GM23338 (cell line): Measurements from ENCODE around the gene EDNRB. TPM values are rescaled to one million over a fixed set of nuclear protein-coding genes. Genes with fewer than 3 reads are reported as not detected.

Experiments
- ATAC-seq: fragments of 200-7000 bp; cut with Tn5 transposase; 3 replicates; pipeline ENCODE4 v1.9.1; 2020
- DNase-seq: peaks from one replicate; pipeline ENCODE4 v3.0.0-alpha.2; 2015; ENCODE audit warnings: low spot score
- H2AFZ ChIP-seq: fragments of 200-600 bp; sonication (generic); 2 replicates; pipeline ENCODE4 v1.8.0; 2016; ENCODE audit warnings: antibody characterized with exemption, mild to moderate bottlenecking, moderate library complexity
- H3F3A ChIP-seq: fragments of 200-600 bp; sonication (generic); replicated peaks from 2 replicates; pipeline ENCODE4 v1.8.0; 2017; ENCODE audit warnings: antibody characterized with exemption, mixed run types, low read depth
- H3K27ac ChIP-seq: fragments of 200-600 bp; sonication (generic); 2 replicates; pipeline ENCODE4 v1.6.1; 2016; ENCODE audit warnings: low read depth
- H3K27me3 ChIP-seq: fragments of 200-600 bp; sonication (generic); 2 replicates; pipeline ENCODE4 v1.8.0; 2016; ENCODE audit warnings: mild to moderate bottlenecking, mixed run types, moderate library complexity; ENCODE audit not compliant: insufficient read depth
- H3K36me3 ChIP-seq: fragments of 200-600 bp; sonication (generic); 2 replicates; pipeline ENCODE4 v1.8.0; 2016; ENCODE audit warnings: mild to moderate bottlenecking; ENCODE audit not compliant: insufficient read depth
- H3K4me1 ChIP-seq: fragments of 200-600 bp; sonication (generic); 2 replicates; pipeline ENCODE4 v1.8.0; 2016; ENCODE audit warnings: mild to moderate bottlenecking, moderate library complexity; ENCODE audit not compliant: insufficient read depth
- H3K4me2 ChIP-seq: fragments of 200-600 bp; sonication (generic); 2 replicates; pipeline ENCODE4 v1.7.1; 2017; ENCODE audit warnings: mixed run types
- H3K4me3 ChIP-seq: fragments of 200-600 bp; sonication (generic); 2 replicates; pipeline ENCODE4 v1.6.1; 2016; ENCODE audit warnings: mixed run types
- H3K79me2 ChIP-seq: fragments of 200-600 bp; sonication (generic); replicated peaks from 2 replicates; pipeline ENCODE4 v1.8.0; 2017; ENCODE audit warnings: mild to moderate bottlenecking; ENCODE audit not compliant: insufficient read depth
- H3K9me2 ChIP-seq: fragments of 200-600 bp; sonication (generic); 2 replicates; pipeline ENCODE4 v1.8.0; 2017; ENCODE audit not compliant: insufficient read depth
- H4K20me1 ChIP-seq: fragments of 200-600 bp; sonication (generic); replicated peaks from 2 replicates; pipeline ENCODE4 v1.8.0; 2017; ENCODE audit warnings: mild to moderate bottlenecking; ENCODE audit not compliant: insufficient read depth
- H3K27ac Mint-ChIP-seq: 2 replicates; pipeline ENCODE4 v1.8.0; 2020; ENCODE audit warnings: inconsistent platforms, mild to moderate bottlenecking, moderate library complexity, mixed read lengths
- H3K27me3 Mint-ChIP-seq: 3 replicates; pipeline ENCODE4 v1.8.0; 2022; ENCODE audit warnings: low read depth, mild to moderate bottlenecking, moderate library complexity, mixed read lengths, inconsistent platforms; ENCODE audit not compliant: insufficient read depth, poor library complexity
- H3K36me3 Mint-ChIP-seq: 3 replicates; pipeline ENCODE4 v1.8.0; 2021; ENCODE audit warnings: low read depth, mild to moderate bottlenecking, inconsistent platforms, moderate library complexity, mixed read lengths
- H3K4me1 Mint-ChIP-seq: 3 replicates; pipeline ENCODE4 v1.8.0; 2020; ENCODE audit warnings: mild to moderate bottlenecking, inconsistent platforms, mixed read lengths
- H3K4me3 Mint-ChIP-seq: 3 replicates; pipeline ENCODE4 v1.8.0; 2021; ENCODE audit warnings: moderate library complexity, mild to moderate bottlenecking, inconsistent platforms, mixed read lengths
- H3K9me3 Mint-ChIP-seq: 3 replicates; pipeline ENCODE4 v1.8.0; 2020; ENCODE audit warnings: moderate library complexity, mild to moderate bottlenecking, inconsistent platforms, mixed read lengths
- polyA plus RNA-seq: library from polyadenylated mRNA; unstranded; fragments of >200 nt; fragmentation: Nextera tagmentation; extraction: Ambion mirVana; gene quantifications from 2 replicates; pipeline ENCODE4 v1.2.1, GENCODE V29; 2016
- total RNA-seq: library from RNA; depleted of rRNA; stranded (reverse); fragments of >200 nt; shearing (Covaris generic); gene quantifications from 2 replicates; pipeline ENCODE4 v1.2.3, GENCODE V29; 2014
- TF ChIP-seq, protein P1 (sequence below), 2 experiments: fragments of 200-600 bp in 1 of 2; sonication (generic) in 1 of 2; conservative IDR thresholded peaks; 2 replicates each; pipeline versions ENCODE4 v1.5.1 to v1.6.1; 2016 to 2017; ENCODE audit warnings: antibody characterized with exemption in 2 of 2, low read depth in 2 of 2, mild to moderate bottlenecking in 2 of 2, moderate library complexity in 1 of 2
- TF ChIP-seq, protein P2 (sequence below): fragments of 250-450 bp; sonication (Bioruptor Pico); IDR thresholded peaks from 2 replicates; pipeline ENCODE4 v1.5.0; 2020; ENCODE audit warnings: mild to moderate bottlenecking, moderate library complexity
- TF ChIP-seq, protein P3 (sequence below): IDR thresholded peaks from 2 replicates; pipeline ENCODE4 v1.6.1; 2016; ENCODE audit warnings: antibody characterized with exemption

The EDNRB gene
- total and polyA plus RNA-seq, 2 experiments from 2014 or later = 27.9 to 28.9 TPM

DNA sequence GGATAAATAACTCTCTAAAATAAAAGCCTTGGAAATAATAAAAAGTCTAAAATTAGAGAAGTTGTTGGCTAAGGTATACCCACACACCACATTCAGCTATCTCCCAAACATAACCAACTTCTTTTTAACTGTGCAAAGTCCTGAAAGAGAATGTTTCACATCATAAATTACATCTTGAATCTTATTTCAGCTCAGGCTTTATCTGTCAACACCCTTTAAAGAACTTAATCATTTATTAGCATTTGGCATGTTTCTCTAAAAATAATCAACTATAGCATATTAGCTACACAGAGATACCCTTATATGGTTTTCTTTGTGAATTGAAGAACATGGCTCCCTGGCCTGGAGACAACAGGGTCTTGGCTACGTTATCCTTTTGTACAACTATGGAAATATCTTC is 6.9 kb downstream of the EDNRB start (continued):
- TF ChIP-seq, protein P1, sequence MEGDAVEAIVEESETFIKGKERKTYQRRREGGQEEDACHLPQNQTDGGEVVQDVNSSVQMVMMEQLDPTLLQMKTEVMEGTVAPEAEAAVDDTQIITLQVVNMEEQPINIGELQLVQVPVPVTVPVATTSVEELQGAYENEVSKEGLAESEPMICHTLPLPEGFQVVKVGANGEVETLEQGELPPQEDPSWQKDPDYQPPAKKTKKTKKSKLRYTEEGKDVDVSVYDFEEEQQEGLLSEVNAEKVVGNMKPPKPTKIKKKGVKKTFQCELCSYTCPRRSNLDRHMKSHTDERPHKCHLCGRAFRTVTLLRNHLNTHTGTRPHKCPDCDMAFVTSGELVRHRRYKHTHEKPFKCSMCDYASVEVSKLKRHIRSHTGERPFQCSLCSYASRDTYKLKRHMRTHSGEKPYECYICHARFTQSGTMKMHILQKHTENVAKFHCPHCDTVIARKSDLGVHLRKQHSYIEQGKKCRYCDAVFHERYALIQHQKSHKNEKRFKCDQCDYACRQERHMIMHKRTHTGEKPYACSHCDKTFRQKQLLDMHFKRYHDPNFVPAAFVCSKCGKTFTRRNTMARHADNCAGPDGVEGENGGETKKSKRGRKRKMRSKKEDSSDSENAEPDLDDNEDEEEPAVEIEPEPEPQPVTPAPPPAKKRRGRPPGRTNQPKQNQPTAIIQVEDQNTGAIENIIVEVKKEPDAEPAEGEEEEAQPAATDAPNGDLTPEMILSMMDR (conservative IDR thresholded peaks at IDR 0.05; ENCODE audit: low read depth in 2 of 2) = no peak
- TF ChIP-seq, protein P2, sequence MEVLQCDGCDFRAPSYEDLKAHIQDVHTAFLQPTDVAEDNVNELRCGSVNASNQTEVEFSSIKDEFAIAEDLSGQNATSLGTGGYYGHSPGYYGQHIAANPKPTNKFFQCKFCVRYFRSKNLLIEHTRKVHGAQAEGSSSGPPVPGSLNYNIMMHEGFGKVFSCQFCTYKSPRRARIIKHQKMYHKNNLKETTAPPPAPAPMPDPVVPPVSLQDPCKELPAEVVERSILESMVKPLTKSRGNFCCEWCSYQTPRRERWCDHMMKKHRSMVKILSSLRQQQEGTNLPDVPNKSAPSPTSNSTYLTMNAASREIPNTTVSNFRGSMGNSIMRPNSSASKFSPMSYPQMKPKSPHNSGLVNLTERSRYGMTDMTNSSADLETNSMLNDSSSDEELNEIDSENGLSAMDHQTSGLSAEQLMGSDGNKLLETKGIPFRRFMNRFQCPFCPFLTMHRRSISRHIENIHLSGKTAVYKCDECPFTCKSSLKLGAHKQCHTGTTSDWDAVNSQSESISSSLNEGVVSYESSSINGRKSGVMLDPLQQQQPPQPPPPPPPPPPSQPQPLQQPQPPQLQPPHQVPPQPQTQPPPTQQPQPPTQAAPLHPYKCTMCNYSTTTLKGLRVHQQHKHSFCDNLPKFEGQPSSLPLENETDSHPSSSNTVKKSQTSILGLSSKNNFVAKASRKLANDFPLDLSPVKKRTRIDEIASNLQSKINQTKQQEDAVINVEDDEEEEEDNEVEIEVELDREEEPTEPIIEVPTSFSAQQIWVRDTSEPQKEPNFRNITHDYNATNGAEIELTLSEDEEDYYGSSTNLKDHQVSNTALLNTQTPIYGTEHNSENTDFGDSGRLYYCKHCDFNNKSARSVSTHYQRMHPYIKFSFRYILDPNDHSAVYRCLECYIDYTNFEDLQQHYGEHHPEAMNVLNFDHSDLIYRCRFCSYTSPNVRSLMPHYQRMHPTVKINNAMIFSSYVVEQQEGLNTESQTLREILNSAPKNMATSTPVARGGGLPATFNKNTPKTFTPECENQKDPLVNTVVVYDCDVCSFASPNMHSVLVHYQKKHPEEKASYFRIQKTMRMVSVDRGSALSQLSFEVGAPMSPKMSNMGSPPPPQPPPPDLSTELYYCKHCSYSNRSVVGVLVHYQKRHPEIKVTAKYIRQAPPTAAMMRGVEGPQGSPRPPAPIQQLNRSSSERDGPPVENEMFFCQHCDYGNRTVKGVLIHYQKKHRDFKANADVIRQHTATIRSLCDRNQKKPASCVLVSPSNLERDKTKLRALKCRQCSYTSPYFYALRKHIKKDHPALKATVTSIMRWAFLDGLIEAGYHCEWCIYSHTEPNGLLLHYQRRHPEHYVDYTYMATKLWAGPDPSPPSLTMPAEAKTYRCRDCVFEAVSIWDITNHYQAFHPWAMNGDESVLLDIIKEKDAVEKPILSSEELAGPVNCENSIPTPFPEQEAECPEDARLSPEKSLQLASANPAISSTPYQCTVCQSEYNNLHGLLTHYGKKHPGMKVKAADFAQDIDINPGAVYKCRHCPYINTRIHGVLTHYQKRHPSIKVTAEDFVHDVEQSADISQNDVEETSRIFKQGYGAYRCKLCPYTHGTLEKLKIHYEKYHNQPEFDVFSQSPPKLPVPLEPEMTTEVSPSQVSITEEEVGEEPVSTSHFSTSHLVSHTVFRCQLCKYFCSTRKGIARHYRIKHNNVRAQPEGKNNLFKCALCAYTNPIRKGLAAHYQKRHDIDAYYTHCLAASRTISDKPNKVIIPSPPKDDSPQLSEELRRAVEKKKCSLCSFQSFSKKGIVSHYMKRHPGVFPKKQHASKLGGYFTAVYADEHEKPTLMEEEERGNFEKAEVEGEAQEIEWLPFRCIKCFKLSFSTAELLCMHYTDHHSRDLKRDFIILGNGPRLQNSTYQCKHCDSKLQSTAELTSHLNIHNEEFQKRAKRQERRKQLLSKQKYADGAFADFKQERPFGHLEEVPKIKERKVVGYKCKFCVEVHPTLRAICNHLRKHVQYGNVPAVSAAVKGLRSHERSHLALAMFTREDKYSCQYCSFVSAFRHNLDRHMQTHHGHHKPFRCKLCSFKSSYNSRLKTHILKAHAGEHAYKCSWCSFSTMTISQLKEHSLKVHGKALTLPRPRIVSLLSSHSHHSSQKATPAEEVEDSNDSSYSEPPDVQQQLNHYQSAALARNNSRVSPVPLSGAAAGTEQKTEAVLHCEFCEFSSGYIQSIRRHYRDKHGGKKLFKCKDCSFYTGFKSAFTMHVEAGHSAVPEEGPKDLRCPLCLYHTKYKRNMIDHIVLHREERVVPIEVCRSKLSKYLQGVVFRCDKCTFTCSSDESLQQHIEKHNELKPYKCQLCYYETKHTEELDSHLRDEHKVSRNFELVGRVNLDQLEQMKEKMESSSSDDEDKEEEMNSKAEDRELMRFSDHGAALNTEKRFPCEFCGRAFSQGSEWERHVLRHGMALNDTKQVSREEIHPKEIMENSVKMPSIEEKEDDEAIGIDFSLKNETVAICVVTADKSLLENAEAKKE (CRISPR knock-in tag) = no peak

DNA sequence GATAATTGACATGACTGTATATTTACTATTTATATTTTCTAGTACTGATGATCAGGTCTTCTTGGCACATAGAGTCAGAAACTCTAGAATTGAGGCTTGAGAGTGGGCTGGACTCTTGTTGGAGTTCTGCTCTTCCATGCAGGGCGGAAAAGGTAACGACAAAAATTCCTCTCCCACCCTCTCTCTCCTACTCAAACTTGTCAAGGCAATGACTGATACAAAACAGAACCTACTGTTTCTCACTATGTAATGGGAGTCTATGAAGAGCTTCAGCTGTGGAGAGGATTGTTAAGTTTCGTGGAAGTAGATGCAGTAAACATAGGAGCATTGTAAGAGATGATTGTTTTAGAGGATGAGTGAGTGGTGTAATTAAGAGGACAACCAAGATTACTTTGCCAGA is 8.8 kb downstream of the EDNRB start:
- H3K4me3 Mint-ChIP-seq = no peak overlapping the region
- peaks cover 10% of the 10 kb centered on the region for H3K4me1 Mint-ChIP-seq
- H3K79me2 ChIP-seq = peaks cover 23% of the 10 kb centered on the region
- H3K36me3 ChIP-seq = no peaks in the 10 kb centered on the region
- no peaks in the 10 kb centered on the region for H3F3A ChIP-seq
- H4K20me1 ChIP-seq = no peaks in the 10 kb centered on the region
- no peaks in the 10 kb centered on the region for H3K9me3 Mint-ChIP-seq
- H3K36me3 Mint-ChIP-seq = peaks cover 18% of the 10 kb centered on the region; the same call in 2 of the 3 replicates
- no peaks in the 10 kb centered on the region; the same call in 1 of the 2 replicates for H3K4me1 ChIP-seq
- H3K4me3 ChIP-seq = no peak overlapping the region
- DNase-seq (no peak), ATAC-seq (no peak)
- peaks cover 8% of the 10 kb centered on the region for H3K9me2 ChIP-seq
- H3K27ac Mint-ChIP-seq = no peak overlapping the region
- 0 out of 2 replicates have a peak overlapping the region, but pooled peaks have one; percentile 41 for H3K27ac ChIP-seq
- no peak overlapping the region for H2AFZ ChIP-seq
- peaks cover 4% of the 10 kb centered on the region for H3K27me3 Mint-ChIP-seq
- H3K27me3 ChIP-seq = no peaks in the 10 kb centered on the region
- no peak overlapping the region for H3K4me2 ChIP-seq
- TF ChIP-seq, protein P3, sequence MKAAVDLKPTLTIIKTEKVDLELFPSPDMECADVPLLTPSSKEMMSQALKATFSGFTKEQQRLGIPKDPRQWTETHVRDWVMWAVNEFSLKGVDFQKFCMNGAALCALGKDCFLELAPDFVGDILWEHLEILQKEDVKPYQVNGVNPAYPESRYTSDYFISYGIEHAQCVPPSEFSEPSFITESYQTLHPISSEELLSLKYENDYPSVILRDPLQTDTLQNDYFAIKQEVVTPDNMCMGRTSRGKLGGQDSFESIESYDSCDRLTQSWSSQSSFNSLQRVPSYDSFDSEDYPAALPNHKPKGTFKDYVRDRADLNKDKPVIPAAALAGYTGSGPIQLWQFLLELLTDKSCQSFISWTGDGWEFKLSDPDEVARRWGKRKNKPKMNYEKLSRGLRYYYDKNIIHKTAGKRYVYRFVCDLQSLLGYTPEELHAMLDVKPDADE = no peak
- TF ChIP-seq, protein P2 (CRISPR knock-in tag) = no peak
